OCI-M1 (cell line): ENCODE data around the gene RALB.
"Not testable (repeated sequence)": the region's sequence is repeated elsewhere in the genome, so short reads cannot be mapped to it uniquely, and the experiment has no call there.

Source experiments
- DNase-seq: peaks from one replicate; lab custom pipeline; 2025; lab: John Stamatoyannopoulos, UW

The RALB gene

DNA sequence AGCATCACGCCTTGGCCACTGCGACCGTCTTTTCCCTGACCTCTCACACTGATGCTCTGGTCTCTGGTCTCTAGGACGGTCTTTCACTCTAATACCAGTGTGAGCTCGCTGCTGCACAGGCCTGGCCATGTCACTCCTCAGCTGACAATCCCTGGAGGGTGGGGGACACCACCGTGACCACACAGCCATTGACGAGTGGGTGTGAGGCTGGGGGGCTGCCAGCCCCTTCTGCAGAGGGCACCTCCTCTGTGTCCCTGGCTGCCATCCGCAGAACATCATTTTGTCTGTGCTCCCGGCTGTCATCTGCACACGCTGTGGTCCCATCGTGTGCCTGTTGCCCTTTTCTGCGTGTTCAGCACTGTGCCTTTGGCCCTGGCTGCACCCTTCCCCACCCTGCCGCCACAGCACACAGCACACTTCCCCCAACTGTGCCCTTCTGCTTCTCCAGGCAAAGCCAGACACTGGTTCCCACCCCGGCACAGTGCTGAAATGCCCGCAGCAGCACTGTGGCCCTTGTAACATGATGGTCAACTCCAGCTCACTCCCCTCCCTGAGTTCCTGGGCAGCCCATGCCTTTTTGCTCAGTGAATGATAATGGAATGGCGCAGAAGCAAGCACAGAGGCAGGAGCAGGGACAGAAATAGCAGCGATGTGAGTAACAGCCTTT is 62.8 kb downstream of the RALB start:
- no peak for DNase-seq

DNA sequence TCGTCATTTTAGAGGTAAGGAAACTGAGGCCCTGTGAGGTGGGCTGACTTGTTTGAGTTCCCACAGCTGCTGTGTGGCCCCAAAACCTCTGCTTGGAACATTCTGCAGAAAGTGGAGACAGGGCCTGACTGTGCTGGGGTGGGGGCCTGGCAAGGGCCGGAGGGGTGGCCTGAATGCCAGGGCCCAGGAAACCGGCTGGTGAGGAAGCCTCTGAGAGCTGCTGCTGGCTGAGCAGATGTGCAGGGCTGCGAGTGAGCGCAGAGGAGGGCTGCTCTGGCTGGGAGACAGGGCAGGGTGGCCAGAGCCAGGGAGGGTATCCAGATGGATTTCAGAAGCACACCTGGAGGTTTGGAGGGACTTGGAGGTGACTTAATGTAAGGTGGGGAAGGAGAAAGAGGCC is 63.4 kb downstream of the RALB start:
- DNase-seq = no peak

GRCh38 chr2:120316528-120317179 is 64.0 kb downstream of the RALB start:
- DNase-seq = no peak

- no peak for DNase-seq
These were observed 64.5 kb downstream of the RALB start for GRCh38 chr2:120317180-120317533.

- DNase-seq = no peak
These were observed 65.3 kb downstream of the RALB start for GRCh38 chr2:120317916-120318315.

DNA sequence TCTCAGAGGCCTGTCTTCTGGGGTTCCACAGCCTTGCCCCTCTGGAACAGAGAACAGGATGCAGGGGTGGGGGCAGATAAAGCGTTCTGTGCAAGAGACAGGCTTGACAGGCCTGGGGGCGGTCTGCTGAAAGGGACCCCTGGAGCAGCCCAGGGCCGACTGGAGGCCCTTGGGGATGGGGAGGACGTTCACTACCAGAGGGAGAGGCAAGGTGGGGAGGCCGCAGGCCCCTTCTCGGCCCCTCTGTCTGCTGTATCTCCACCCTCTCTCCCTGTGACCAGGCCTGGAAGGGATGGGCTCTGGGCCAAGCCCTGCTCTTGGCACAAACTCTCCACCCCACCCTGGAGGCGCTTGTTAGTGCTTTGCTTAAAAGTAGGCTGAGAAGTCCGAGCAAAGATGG is 66.0 kb downstream of the RALB start:
- DNase-seq = no peak

DNA sequence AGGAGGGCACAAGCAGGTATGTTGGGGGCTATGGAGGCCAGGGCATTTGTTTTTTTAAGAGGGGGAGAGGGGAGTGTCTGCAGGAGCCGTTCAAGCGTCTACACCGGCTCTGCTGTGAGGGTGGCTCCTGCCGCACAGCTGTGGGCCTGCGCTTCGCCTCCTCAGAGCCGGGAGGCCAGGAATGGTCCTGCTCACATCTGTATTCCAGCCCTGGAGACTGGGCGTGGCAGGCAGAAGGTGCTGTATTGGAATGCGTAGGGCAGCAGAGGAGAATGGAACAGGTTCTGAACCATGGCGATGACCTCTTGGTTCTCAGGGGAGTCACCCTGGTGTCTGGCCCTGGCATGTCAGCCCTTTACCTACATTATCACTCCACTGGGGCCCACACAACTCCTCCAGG is 66.5 kb downstream of the RALB start:
- no peak for DNase-seq

DNA sequence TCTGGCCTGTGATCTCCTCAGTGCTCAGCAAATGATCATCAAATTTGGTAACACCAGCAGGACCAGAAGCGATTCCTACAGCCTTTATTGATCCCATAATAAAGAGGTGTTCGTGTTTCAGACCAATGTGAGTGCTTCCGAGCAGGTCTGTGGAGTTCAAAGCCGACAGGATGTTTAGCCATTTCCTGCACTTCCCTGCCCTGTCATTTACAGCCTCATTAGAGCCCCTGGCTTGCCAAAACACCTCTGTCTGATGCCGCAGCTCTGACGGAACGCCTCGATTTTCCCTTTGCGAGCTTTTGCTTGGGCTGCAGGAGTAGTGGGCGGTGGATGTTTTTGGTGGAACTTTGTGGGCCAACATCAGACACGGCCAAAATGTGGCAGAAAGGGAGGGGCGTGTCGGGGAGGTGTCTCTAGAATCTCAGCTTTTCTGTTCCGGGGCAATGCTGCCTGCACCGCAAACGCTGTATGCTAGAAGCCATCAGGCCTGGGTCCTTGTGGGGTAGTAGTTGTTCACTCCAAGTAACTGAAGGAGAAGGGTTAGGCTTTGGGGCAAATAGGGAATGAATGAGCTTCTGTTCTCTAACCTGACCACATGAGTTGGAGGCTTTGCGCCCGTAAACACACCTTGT is 67.2 kb downstream of the RALB start:
- no peak for DNase-seq

DNA sequence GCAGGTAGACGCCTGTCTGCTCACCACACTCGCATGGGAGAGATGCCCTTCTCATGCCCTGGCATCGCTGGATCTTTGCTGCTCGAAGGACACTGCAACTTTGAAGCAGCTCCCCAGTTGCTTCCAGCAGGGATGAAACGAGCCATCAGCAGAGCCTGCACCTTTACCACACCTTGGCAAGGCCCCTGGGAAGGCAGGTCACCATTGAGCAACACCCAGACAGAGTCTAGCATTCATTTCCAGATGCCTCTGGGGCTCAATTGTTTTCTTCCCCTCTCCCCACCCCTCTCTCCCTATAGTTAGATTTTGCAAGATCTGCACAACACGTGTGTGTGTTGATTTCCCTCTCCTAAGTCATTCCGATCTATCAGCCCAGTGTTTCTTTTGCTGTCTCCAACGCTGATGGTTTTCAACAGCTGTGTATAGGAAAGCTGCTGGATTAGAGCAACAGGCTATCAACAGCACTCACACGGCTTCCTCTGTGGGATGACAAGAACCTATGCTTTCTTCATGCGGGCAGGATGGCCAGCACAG is 67.7 kb downstream of the RALB start:
- DNase-seq = no peak

DNA sequence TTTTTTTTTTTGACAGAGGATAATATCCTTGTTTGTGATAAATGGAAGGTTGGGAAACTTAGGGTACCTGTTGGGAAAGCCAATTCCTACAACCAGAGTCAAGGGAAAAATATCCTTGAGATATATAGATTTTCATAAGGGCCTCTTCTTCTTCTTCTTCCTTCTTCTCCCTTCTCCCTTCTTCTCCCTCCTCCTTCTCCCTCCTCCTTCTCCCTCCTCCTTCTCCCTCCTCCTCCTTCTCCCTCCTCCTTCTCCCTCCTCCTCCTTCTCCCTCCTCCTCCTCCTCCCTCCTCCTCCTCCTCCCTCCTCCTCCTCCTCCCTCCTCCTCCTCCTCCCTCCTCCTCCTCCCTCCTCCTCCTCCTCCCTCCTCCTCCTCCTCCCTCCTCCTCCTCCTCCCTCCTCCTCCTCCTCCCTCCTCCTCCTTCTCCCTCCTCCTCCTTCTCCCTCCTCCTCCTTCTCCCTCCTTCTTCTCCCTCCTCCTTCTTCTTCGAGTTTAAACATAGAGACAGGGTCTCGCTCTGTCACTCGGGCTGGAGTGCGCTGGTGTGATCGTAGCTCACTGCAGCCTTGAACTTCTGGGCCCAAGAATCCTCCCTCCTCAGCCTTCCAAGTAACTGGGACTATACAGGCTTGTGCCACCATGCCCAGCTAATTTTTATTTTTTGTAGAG is 68.4 kb downstream of the RALB start:
- not testable (repeated sequence) for DNase-seq

DNA sequence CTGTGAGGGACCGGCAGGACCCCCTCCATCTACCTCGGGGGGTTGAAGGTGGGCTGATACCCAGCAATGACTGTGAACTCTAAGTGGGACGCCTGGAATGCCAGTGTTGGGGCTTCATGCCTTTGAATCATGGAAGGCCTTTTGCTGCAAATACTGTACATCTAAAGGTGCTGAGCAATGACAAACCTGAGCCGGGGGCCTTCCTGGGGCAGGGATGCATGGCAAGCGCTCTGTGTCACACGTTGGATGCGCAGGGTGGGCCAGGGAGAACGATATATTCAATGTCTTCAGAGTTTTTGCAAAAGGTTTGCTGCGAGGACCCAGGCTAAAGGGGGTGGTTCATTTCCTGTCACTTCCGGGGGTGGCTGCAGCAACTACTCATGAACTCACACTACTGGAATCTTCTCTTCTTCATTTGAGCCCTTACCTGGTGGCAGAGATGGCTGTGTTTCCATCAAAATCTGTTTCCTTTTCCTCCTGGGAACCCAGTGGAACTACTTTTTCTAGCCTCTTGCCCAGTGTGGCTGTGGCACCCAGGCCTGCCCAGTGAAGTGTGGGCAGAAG is 69.2 kb downstream of the RALB start:
- DNase-seq = no peak

- DNase-seq = no peak
These were observed 69.7 kb downstream of the RALB start for GRCh38 chr2:120322329-120322728.

DNA sequence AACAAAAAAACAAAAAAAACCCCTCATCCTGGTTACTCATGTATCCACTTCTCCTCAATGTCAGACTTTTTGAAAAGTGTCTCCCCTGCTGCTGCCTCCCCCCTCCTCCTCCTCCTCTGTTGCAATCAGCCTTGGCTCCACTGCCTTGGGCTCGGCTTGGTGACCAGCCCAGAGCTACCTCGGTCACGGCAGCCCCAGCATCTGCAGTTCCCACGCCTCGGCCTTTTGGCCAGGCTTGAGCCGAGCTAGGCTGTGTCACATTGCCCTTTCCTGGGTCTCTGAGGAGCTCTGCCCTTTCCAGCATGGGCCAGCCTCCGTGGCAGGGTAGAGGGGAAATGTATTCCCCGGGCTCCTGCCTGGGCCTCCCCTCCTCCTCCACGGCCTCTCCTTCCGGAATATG is 70.6 kb downstream of the RALB start:
- peak; percentile 13 for DNase-seq

- peak; percentile 47 for DNase-seq
These were observed 71.3 kb downstream of the RALB start for GRCh38 chr2:120323807-120324399.

- no peak for DNase-seq
These were observed 72.3 kb downstream of the RALB start for GRCh38 chr2:120324933-120325332.

- DNase-seq = no peak
These were observed 73.4 kb downstream of the RALB start for GRCh38 chr2:120326066-120326465.

- DNase-seq = no peak
These were observed 78.5 kb downstream of the RALB start for GRCh38 chr2:120330946-120331822.

- DNase-seq = no peak
These were observed 79.3 kb downstream of the RALB start for GRCh38 chr2:120331903-120332302.

DNA sequence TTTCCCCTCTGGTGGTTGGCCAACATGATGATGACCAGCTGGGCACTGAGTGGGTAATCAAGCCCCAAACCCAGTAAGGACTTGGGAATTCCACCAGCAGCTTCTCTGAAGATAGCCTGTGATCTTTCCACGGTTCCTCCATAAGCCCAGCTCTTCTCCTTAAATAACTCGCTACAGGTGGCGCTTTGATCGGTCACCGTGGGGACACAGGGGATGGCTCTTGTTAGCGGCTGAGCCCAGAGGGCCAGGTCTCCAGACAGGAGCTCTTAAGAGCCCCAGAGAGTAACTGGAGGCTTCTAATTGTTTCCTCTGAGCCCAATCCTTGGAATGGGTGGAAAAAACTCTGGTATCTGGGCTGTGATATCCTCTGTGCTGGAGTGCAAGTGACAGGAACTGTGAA is 79.7 kb downstream of the RALB start:
- DNase-seq = no peak

DNA sequence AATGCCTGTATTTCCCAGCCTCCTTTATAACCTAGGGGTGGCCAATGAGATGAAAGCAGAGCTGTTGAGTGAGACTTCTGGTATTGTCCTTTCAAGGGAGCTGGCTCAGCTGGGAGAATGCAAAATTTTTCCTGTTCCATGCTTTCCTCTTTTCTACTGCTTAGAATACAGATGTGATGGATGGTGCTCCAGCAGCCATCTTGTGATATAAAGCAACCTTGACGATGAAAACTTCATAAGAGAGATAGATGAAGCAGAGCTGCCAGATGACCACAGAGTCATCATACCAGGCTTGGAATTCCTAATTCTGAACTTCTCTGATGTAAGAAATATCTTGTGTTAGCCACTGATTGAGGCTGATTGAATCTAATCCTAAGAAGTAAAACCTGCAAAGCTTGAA is 81.4 kb downstream of the RALB start:
- no peak for DNase-seq

- DNase-seq = no peak
These were observed 84.1 kb downstream of the RALB start for GRCh38 chr2:120336749-120337148.
